Bronchial epithelial cell (primary cell): Measurements from ENCODE around the gene PTPRH. TPM values are rescaled to one million over a fixed set of nuclear protein-coding genes. Genes with fewer than 3 reads are reported as not detected.
A peak's percentile ranks its signal among the peaks of the same experiment; 100 is the strongest.
"Not testable (repeated sequence)": the region's sequence is repeated elsewhere in the genome, so short reads cannot be mapped to it uniquely, and the experiment has no call there.

Source experiments
- DNase-seq: peaks from one replicate; pipeline ENCODE4 v3.0.0-alpha.2; 2010; ENCODE audit warnings: low read depth
- FAIRE-seq: peaks from 2 replicates; lab custom pipeline; 2011; peaks lifted over from hg19 to GRCh38; lab: Jason Lieb, UNC
- H3K27me3 ChIP-seq: 2 replicates; pipeline ENCODE4 v1.5.1; 2011; ENCODE audit warnings: low read length; ENCODE audit not compliant: control insufficient read depth, insufficient read depth
- H3K36me3 ChIP-seq: 2 replicates; pipeline ENCODE4 v1.5.1; 2011; ENCODE audit warnings: low read length; ENCODE audit not compliant: control insufficient read depth, insufficient read depth
- H3K4me3 ChIP-seq: 2 replicates; pipeline ENCODE4 v1.5.1; 2011; ENCODE audit warnings: mild to moderate bottlenecking, low read depth, low read length, control low read depth
- CTCF ChIP-seq: IDR thresholded peaks from 2 replicates; pipeline ENCODE4 v1.5.1; 2011; ENCODE audit warnings: mild to moderate bottlenecking, moderate library complexity, low read length, control low read depth, inconsistent platforms; ENCODE audit not compliant: insufficient read depth, severe bottlenecking
- total RNA-seq: library from RNA; depleted of rRNA; stranded (reverse); fragments of >200 nt; gene quantifications from 2 replicates; pipeline ENCODE4 v1.2.1, GENCODE V29; 2014

PTPRH gene
- total RNA-seq, 1 donor from 2014 or later, result 3.9 TPM

GRCh38 chr19:55202199-55202598 is 7.1 kb downstream of the PTPRH start:
- not testable (repeated sequence) for H3K27me3 ChIP-seq, FAIRE-seq, H3K36me3 ChIP-seq, H3K4me3 ChIP-seq, DNase-seq
- TF ChIP-seq CTCF, result peak; percentile 16

- no peak for TF ChIP-seq CTCF
- DNase-seq (no peak), FAIRE-seq (no peak)
- Histone ChIP-seq H3K27me3 (no peaks in the 10 kb centered on the region), H3K36me3 (no peaks in the 10 kb centered on the region), H3K4me3 (no peak overlapping the region)
These were observed 9.6 kb downstream of the PTPRH start for GRCh38 chr19:55199620-55200204.

- no peak for TF ChIP-seq CTCF
- FAIRE-seq (no peak), DNase-seq (peak; percentile 17)
- Histone ChIP-seq H3K27me3 (no peaks in the 10 kb centered on the region), H3K36me3 (no peaks in the 10 kb centered on the region), H3K4me3 (no peak overlapping the region)
These were observed 10.7 kb downstream of the PTPRH start for GRCh38 chr19:55198651-55199050.

GRCh38 chr19:55197528-55197927 is 11.8 kb downstream of the PTPRH start:
- Histone ChIP-seq H3K4me3 (no peak overlapping the region), H3K36me3 (no peaks in the 10 kb centered on the region), H3K27me3 (no peaks in the 10 kb centered on the region)
- FAIRE-seq, result no peak
- no peak for TF ChIP-seq CTCF
- DNase-seq, result no peak

GRCh38 chr19:55196803-55197202 is 12.5 kb downstream of the PTPRH start:
- Histone ChIP-seq H3K4me3 (no peak overlapping the region), H3K36me3 (no peaks in the 10 kb centered on the region), H3K27me3 (no peaks in the 10 kb centered on the region)
- FAIRE-seq (no peak), DNase-seq (no peak)
- TF ChIP-seq CTCF, result no peak

GRCh38 chr19:55193481-55193880 is 15.8 kb downstream of the PTPRH start:
- TF ChIP-seq CTCF, result no peak
- no peaks in the 10 kb centered on the region for H3K27me3 ChIP-seq
- FAIRE-seq (no peak), DNase-seq (no peak)
- H3K4me3 ChIP-seq, result no peak overlapping the region
- no peaks in the 10 kb centered on the region for H3K36me3 ChIP-seq
